NCI-H345 treated with DMSO at 0.1 percent for 48 hours (cell line): ENCODE results near the gene BARHL1.

Experiments used
- DNase-seq: peaks from one replicate; lab custom pipeline; 2025; ENCODE audit not compliant: unreplicated experiment; lab: John Stamatoyannopoulos, UW

The BARHL1 gene

GRCh38 chr9:132586830-132587591, 4.6 kb downstream of the BARHL1 start:
- no peak for DNase-seq

GRCh38 chr9:132587592-132587955, 5.2 kb downstream of the BARHL1 start:
- DNase-seq, result no peak

GRCh38 chr9:132588098-132588497, 5.7 kb downstream of the BARHL1 start:
- no peak for DNase-seq

- DNase-seq, result no peak
These were observed 6.2 kb downstream of the BARHL1 start for GRCh38 chr9:132588501-132589147.

- no peak for DNase-seq
These were observed 7.0 kb downstream of the BARHL1 start for GRCh38 chr9:132589148-132590036.

- no peak for DNase-seq
These were observed 7.6 kb downstream of the BARHL1 start for GRCh38 chr9:132590037-132590317.

GRCh38 chr9:132590318-132591182, 8.1 kb downstream of the BARHL1 start:
- no peak for DNase-seq

GRCh38 chr9:132591244-132591643, 8.8 kb downstream of the BARHL1 start:
- no peak for DNase-seq

GRCh38 chr9:132591751-132592314, 9.4 kb downstream of the BARHL1 start:
- no peak for DNase-seq

- no peak for DNase-seq
These were observed 10.0 kb downstream of the BARHL1 start for GRCh38 chr9:132592451-132592850.

GRCh38 chr9:132594412-132594811, 12.0 kb downstream of the BARHL1 start:
- no peak for DNase-seq

GRCh38 chr9:132595319-132595718, 12.9 kb downstream of the BARHL1 start:
- DNase-seq, result no peak

GRCh38 chr9:132596200-132596599, 13.8 kb downstream of the BARHL1 start:
- DNase-seq, result no peak

- DNase-seq, result no peak
These were observed 14.8 kb downstream of the BARHL1 start for GRCh38 chr9:132597073-132597775.

- DNase-seq, result no peak
These were observed 18.0 kb downstream of the BARHL1 start for GRCh38 chr9:132600326-132600984.

- no peak for DNase-seq
These were observed 19.8 kb downstream of the BARHL1 start for GRCh38 chr9:132602207-132602606.

GRCh38 chr9:132605387-132605786, 23.0 kb downstream of the BARHL1 start:
- DNase-seq, result no peak

GRCh38 chr9:132606066-132606465, 23.7 kb downstream of the BARHL1 start:
- DNase-seq, result no peak

GRCh38 chr9:132609184-132609583, 26.8 kb downstream of the BARHL1 start:
- DNase-seq, result no peak

- DNase-seq, result no peak
These were observed 27.4 kb downstream of the BARHL1 start for GRCh38 chr9:132609829-132610228.
